Esophagus squamous epithelium (tissue), 5 donors: Measurements from ENCODE around the gene THEM5. TPM values are rescaled to one million over a fixed set of nuclear protein-coding genes. Genes with fewer than 3 reads are reported as not detected.

Source experiments
- DNase-seq: peaks from one replicate; lab custom pipeline; 2025; lab: John Stamatoyannopoulos, UW
- H3K27ac ChIP-seq, 4 donors: fragments of 200-600 bp; sonication (generic); one replicate each; pipeline ENCODE4 v1.5.1; 2016 to 2019; ENCODE audit warnings: mild to moderate bottlenecking in 1 of 4
- H3K27me3 ChIP-seq, 4 donors: fragments of 200-600 bp; sonication (generic); 1 replicate in 3 of 4; 2 replicates in 1 of 4; pipeline versions ENCODE4 v1.5.1 to v1.6.0; 2017 to 2021; ENCODE audit warnings: antibody characterized with exemption in 1 of 4
- H3K36me3 ChIP-seq, 3 donors: fragments of 200-600 bp; sonication (generic); one replicate each; pipeline ENCODE4 v1.5.1; 2016 to 2019
- H3K4me1 ChIP-seq, 3 donors: fragments of 200-600 bp; sonication (generic); one replicate each; pipeline ENCODE4 v1.5.1; 2017 to 2019
- H3K4me3 ChIP-seq, 4 donors: fragments of 200-600 bp; sonication (generic); 1 replicate in 3 of 4; 2 replicates in 1 of 4; pipeline ENCODE4 v1.5.1; 2016 to 2019; ENCODE audit warnings: mild to moderate bottlenecking in 2 of 4, moderate library complexity in 1 of 4
- H3K9me3 ChIP-seq, 3 donors: fragments of 200-600 bp; sonication (generic); one replicate each; pipeline ENCODE4 v1.5.1; 2016 to 2019
- CTCF ChIP-seq, 6 experiments: fragments of 450-650 bp in 4 of 6; fragments of 200-600 bp in 2 of 6; sonication (generic) in 2 of 6; IDR thresholded peaks; one replicate each; pipeline ENCODE4 v1.5.1; 2016 to 2019; ENCODE audit warnings: antibody characterized with exemption in 6 of 6, mild to moderate bottlenecking in 4 of 6, moderate library complexity in 4 of 6
- POLR2A ChIP-seq, 4 donors: fragments of 450-650 bp; IDR thresholded peaks; one replicate each; pipeline ENCODE4 v1.6.1; 2017; ENCODE audit warnings: antibody characterized with exemption in 4 of 4, mild to moderate bottlenecking in 4 of 4, moderate library complexity in 3 of 4
- WGBS, 2 donors: methylation state at CpG; one replicate each; pipeline ENCODE4 v1.1.5; 2018; 5-methylcytosine and 5-hydroxymethylcytosine counted together
- intact Hi-C: fragments of 100-400 bp; cut with DNase I; formaldehyde crosslinking; loops from one replicate; pipeline ENCODE4 v1.15.0; 2022
- total RNA-seq, 4 donors: library from RNA; depleted of rRNA; stranded (reverse); fragments of >200 nt; gene quantifications; one replicate each; pipeline ENCODE4 v1.1.0, GENCODE V29; 2016
- donor health status: DM: yes; HTN: yes; CAD: no.

Gene THEM5
- total RNA-seq, 4 donors from 2014 or later = 0.76 to 1.7 TPM; not detected in 2

DNA sequence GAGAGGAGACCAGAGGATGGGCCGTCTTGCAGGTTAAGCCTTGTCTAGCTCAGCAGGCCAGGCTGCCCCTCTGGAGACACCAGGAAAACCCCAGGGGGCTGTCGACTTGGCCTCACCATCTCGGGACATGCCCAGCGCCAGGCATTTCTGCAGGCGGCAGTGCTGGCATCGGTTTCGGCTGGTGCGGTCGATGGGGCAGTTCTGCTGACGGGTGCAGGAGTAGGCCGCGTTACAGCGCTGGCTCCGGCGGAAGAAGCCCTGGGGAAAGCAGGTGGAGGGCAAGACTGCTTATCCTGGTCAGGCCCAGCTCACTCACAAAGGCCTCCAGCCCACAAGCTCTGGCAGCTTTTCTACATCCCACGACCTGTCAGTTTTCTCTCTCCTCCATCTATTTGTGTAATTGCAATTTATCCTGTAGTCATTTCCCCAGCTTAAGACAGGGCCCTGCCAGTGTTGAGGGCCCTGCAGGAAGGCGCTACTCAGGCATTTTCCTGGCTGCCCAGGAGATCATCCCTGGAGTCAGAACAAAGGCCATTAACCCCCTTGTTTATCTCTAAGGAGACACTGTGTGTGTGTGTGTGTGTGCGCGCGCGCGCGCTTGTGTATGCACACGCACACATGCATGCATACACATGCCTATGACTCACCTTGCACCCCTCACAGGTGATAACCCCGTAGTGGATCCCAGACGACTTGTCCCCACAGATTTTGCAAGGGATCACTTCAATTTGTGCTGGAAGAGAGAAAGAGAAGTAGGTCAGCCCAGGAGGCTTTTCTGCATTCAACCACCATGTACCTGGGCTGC lies 36.8 kb downstream of the THEM5 start:
- DNase-seq = no peak
- Histone ChIP-seq H3K4me3 (no peak overlapping the region), H3K4me1 (peaks cover 0 to 43% (median 26%) of the 10 kb centered on the region in 3 donors), H3K27me3 (no peaks in the 10 kb centered on the region), H3K36me3 (peaks cover 0 to 3% (median 0%) of the 10 kb centered on the region in 3 donors), H3K27ac (peak overlapping the region in 2 of 4 donors; percentile 14 to 21), H3K9me3 (no peaks in the 10 kb centered on the region)
- TF ChIP-seq POLR2A (IDR thresholded peaks at IDR 0.05) = no peak
- TF ChIP-seq CTCF (IDR thresholded peaks at IDR 0.05) = no peak
- intact Hi-C loops = no loop called here
- WGBS, 2 donors = 47 to 72% methylated on average over 17 to 21 of the region's 26 CpGs

DNA sequence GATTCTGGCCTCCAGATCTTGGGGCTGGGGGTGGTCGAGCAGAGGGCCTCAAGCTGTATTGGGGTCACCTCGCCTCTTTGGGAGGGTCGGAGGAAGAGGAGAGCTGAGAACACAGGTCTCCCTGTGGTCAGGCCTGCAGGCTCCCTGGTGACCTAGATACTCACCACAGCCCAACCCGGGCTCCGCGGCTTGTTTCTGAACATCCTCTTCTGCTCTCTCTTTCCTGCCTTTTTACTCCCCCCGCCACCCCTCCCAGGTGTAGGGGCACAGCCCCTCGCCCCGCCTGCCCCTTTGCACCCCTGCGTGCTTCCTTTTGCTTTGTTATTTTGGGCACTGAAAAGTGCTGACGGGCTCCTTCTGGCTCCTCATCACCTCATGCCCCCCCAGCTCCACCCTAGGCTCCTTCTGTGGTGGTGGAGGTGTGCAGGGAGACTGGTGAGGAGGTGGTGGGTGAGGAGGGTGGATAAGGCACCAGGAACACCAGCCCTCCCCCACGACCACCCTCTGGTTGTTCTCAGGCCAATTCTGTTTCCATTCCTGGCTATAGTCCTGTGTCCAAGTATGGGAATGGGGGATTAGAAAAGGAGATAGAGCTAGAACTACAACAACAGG lies 37.7 kb downstream of the THEM5 start:
- H3K36me3 ChIP-seq = peaks cover 0 to 3% (median 0%) of the 10 kb centered on the region in 3 donors
- no peaks in the 10 kb centered on the region for H3K27me3 ChIP-seq
- H3K4me1 ChIP-seq = peaks cover 0 to 36% (median 24%) of the 10 kb centered on the region in 3 donors
- intact Hi-C loops = no loop called here
- WGBS, 2 donors = 52 to 61% methylated on average over 9 to 11 of the region's 12 CpGs
- H3K9me3 ChIP-seq = no peaks in the 10 kb centered on the region
- no peak overlapping the region for H3K27ac ChIP-seq
- H3K4me3 ChIP-seq = no peak overlapping the region
- TF ChIP-seq POLR2A (IDR thresholded peaks at IDR 0.05) = no peak
- no peak for TF ChIP-seq CTCF (IDR thresholded peaks at IDR 0.05)
- no peak for DNase-seq

DNA sequence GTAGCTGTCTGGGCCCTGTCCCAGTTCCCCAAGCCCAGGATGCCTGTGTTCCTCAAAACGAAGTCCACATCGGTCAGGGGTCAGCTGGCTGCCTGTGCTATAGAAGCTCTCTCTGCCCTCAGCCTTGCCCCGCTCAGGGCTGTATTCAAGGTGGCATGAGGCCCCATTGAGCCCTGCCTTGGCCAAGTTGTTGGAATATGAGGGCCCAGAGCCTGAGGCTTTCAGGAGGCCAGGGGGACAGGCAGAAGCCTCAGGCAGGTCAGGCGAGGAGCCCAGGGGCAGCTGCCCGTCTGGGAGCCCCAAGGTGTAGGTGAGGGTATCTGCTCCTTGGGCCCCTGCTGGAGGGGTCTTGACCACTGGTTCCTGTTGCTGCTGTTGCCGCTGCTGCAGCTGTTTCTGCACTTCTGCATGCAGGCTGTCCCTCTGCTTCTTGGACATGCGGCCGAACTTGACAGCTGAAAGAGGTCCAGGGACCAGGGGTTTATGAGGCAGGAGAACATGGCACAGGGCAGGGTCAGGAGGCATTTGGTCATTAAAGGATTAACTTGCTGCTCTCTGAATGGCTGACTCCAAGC lies 38.5 kb downstream of the THEM5 start:
- no peak for DNase-seq
- intact Hi-C loops = no loop called here
- 86% methylated on average over 2 of the region's 8 CpGs; no CpG with 5 or more reads in 1 of the 2 donors for WGBS, 2 donors
- Histone ChIP-seq H3K9me3 (no peaks in the 10 kb centered on the region), H3K4me1 (peaks cover 0 to 29% (median 17%) of the 10 kb centered on the region in 3 donors), H3K27ac (no peak overlapping the region), H3K4me3 (no peak overlapping the region), H3K36me3 (peaks cover 0 to 3% (median 0%) of the 10 kb centered on the region in 3 donors), H3K27me3 (no peaks in the 10 kb centered on the region)
- TF ChIP-seq POLR2A (IDR thresholded peaks at IDR 0.05) (no peak), CTCF (IDR thresholded peaks at IDR 0.05) (no peak)

DNA sequence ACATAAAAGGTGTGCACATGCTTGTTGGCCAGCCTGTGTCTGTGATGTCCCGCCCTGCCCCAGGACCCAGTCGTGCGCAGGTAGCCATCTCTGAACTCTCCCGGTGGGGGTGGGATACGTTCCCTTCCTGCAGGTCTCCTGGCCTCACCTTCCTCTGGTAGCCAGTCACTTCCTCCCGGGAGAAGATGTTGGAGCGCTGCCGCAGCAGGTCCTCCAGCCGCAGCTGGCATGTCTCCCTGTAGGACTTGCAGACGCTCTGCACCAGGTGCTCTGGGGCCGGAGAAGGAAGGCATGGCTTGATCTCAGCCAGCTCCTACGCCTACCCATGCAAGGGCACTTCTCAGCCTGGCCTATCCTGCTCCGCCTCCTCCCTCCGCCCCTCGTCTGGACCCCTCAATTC lies 39.1 kb downstream of the THEM5 start:
- DNase-seq = no peak
- no peaks in the 10 kb centered on the region for H3K27me3 ChIP-seq
- peaks cover 0 to 3% (median 0%) of the 10 kb centered on the region in 3 donors for H3K36me3 ChIP-seq
- H3K4me1 ChIP-seq = peaks cover 0 to 31% (median 11%) of the 10 kb centered on the region in 3 donors
- no peak overlapping the region for H3K4me3 ChIP-seq
- TF ChIP-seq CTCF (IDR thresholded peaks at IDR 0.05) (no peak), POLR2A (IDR thresholded peaks at IDR 0.05) (no peak)
- intact Hi-C loops = no loop called here
- 83 to 94% methylated on average over 10 to 11 of the region's 15 CpGs for WGBS, 2 donors
- no peak overlapping the region for H3K27ac ChIP-seq
- no peaks in the 10 kb centered on the region for H3K9me3 ChIP-seq
